Uterus (tissue), 2 donors: ENCODE measurements around the gene IGFALS.

Source experiments
- CTCF ChIP-seq, 4 experiments: fragments of 200-600 bp in 2 of 4; fragments of 450-650 bp in 2 of 4; sonication (generic) in 2 of 4; IDR thresholded peaks; one replicate each; pipeline ENCODE4 v1.5.1; 2016 to 2019; ENCODE audit warnings: antibody characterized with exemption in 4 of 4, mild to moderate bottlenecking in 2 of 4, moderate library complexity in 1 of 4
- POLR2A ChIP-seq, 2 donors: fragments of 450-650 bp; IDR thresholded peaks; one replicate each; pipeline ENCODE4 v1.6.1; 2016; ENCODE audit warnings: antibody characterized with exemption in 2 of 2, mild to moderate bottlenecking in 1 of 2, moderate library complexity in 1 of 2

- TF ChIP-seq CTCF (IDR thresholded peaks at IDR 0.05) (no peak), POLR2A (IDR thresholded peaks at IDR 0.05) (no peak)
Measured at GRCh38 chr16:1780677-1781072, 12.8 kb downstream of the IGFALS start.
